H9 (cell line): ENCODE data around the gene MRPL44. TPM values are rescaled to one million over a fixed set of nuclear protein-coding genes. Genes with fewer than 3 reads are reported as not detected.

Experiments used
- DNase-seq: peaks from one replicate; pipeline ENCODE4 v3.0.0-alpha.2; 2017
- H2AFZ ChIP-seq: one replicate; pipeline ENCODE4 v1.6.1; 2013; ENCODE audit warnings: mild to moderate bottlenecking, low read length, control low read depth, moderate library complexity
- H2AK5ac ChIP-seq: 2 replicates; pipeline ENCODE4 v1.6.1; 2013; ENCODE audit warnings: low read length, control low read depth, mixed read lengths; ENCODE audit not compliant: insufficient read length
- H2BK120ac ChIP-seq: one replicate; pipeline ENCODE4 v1.6.1; 2013; ENCODE audit warnings: low read depth, mild to moderate bottlenecking, low read length, control low read depth, inconsistent platforms; ENCODE audit not compliant: poor library complexity, severe bottlenecking
- H2BK12ac ChIP-seq: 2 replicates; pipeline ENCODE4 v1.6.1; 2013; ENCODE audit warnings: low read length, control low read depth, mixed read lengths, low read depth; ENCODE audit not compliant: insufficient read length
- H2BK15ac ChIP-seq: 2 replicates; pipeline ENCODE4 v1.6.1; 2013; ENCODE audit warnings: low read depth, low read length, control low read depth
- H2BK20ac ChIP-seq: one replicate; pipeline ENCODE4 v1.6.1; 2013; ENCODE audit warnings: low read depth, mild to moderate bottlenecking, low read length, control low read depth, inconsistent platforms; ENCODE audit not compliant: poor library complexity, severe bottlenecking
- H2BK5ac ChIP-seq: 2 replicates; pipeline ENCODE4 v1.6.1; 2013; ENCODE audit warnings: low read length, control low read depth, mixed read lengths; ENCODE audit not compliant: insufficient read length
- H3K14ac ChIP-seq: 2 replicates; pipeline ENCODE4 v1.6.1; 2013; ENCODE audit warnings: low read length, control low read depth; ENCODE audit not compliant: insufficient read depth
- H3K18ac ChIP-seq: 2 replicates; pipeline ENCODE4 v1.6.1; 2013; ENCODE audit warnings: low read depth, mild to moderate bottlenecking, mixed read lengths, low read length, control low read depth; ENCODE audit not compliant: insufficient read length
- H3K23ac ChIP-seq: 2 replicates; pipeline ENCODE4 v1.6.1; 2013; ENCODE audit warnings: low read length, control low read depth, mixed read lengths, low read depth; ENCODE audit not compliant: insufficient read length
- H3K23me2 ChIP-seq: 2 replicates; pipeline ENCODE4 v1.6.1; 2013; ENCODE audit warnings: low read depth, mild to moderate bottlenecking, mixed read lengths, low read length, control low read depth; ENCODE audit not compliant: insufficient read length, poor library complexity, severe bottlenecking
- H3K27ac ChIP-seq: 2 replicates; pipeline ENCODE4 v1.5.1; 2013; ENCODE audit warnings: low read length, control low read depth, mixed read lengths, low read depth; ENCODE audit not compliant: insufficient read length
- H3K27me3 ChIP-seq: 2 replicates; pipeline ENCODE4 v1.6.1; 2013; ENCODE audit warnings: low read length, control low read depth, inconsistent platforms; ENCODE audit not compliant: insufficient read depth
- H3K4ac ChIP-seq: 2 replicates; pipeline ENCODE4 v1.6.1; 2013; ENCODE audit warnings: low read depth, mild to moderate bottlenecking, control low read depth, inconsistent platforms, low read length, moderate library complexity
- H3K4me1 ChIP-seq: 2 replicates; pipeline ENCODE4 v1.6.1; 2013; ENCODE audit warnings: low read length, control low read depth, inconsistent platforms; ENCODE audit not compliant: insufficient read depth
- H3K4me2 ChIP-seq: 2 replicates; pipeline ENCODE4 v1.6.1; 2013; ENCODE audit warnings: low read length, control low read depth, mixed read lengths; ENCODE audit not compliant: insufficient read length, insufficient read depth
- H3K56ac ChIP-seq: 2 replicates; pipeline ENCODE4 v1.6.1; 2013; ENCODE audit warnings: low read depth, mild to moderate bottlenecking, mixed read lengths, low read length, control low read depth; ENCODE audit not compliant: insufficient read length
- H3K79me1 ChIP-seq: 2 replicates; pipeline ENCODE4 v1.6.1; 2013; ENCODE audit warnings: low read depth, mild to moderate bottlenecking, moderate library complexity, low read length, control low read depth, inconsistent platforms; ENCODE audit not compliant: insufficient read depth, poor library complexity, severe bottlenecking
- H3K79me2 ChIP-seq: 2 replicates; pipeline ENCODE4 v1.6.1; 2013; ENCODE audit warnings: low read length, control low read depth, inconsistent platforms; ENCODE audit not compliant: insufficient read depth
- H3K9ac ChIP-seq: 2 replicates; pipeline ENCODE4 v1.6.1; 2013; ENCODE audit warnings: low read length, control low read depth, mixed read lengths; ENCODE audit not compliant: insufficient read length; ENCODE audit errors: extremely low read depth
- H3K9me3 ChIP-seq: one replicate; pipeline ENCODE4 v1.6.1; 2013; ENCODE audit warnings: low read depth, low read length, inconsistent platforms; ENCODE audit not compliant: control insufficient read depth
- H3T11ph ChIP-seq: one replicate; pipeline ENCODE4 v1.6.1; 2013; ENCODE audit warnings: mild to moderate bottlenecking, low read length, control low read depth, inconsistent platforms
- H4K20me1 ChIP-seq: one replicate; pipeline ENCODE4 v1.6.1; 2013; ENCODE audit not compliant: control insufficient read depth, insufficient read length, insufficient read depth
- H4K5ac ChIP-seq: 2 replicates; pipeline ENCODE4 v1.6.1; 2013; ENCODE audit warnings: low read depth, mild to moderate bottlenecking, mixed read lengths, low read length, control low read depth; ENCODE audit not compliant: insufficient read length
- H4K8ac ChIP-seq: replicated peaks from 2 replicates; pipeline ENCODE4 v1.6.1; 2013; ENCODE audit warnings: low read length, control low read depth, mixed read lengths, low read depth; ENCODE audit not compliant: insufficient read length
- H4K91ac ChIP-seq: 2 replicates; pipeline ENCODE4 v1.6.1; 2013; ENCODE audit warnings: low read depth, mild to moderate bottlenecking, moderate library complexity, mixed read lengths, low read length, control low read depth; ENCODE audit not compliant: insufficient read length
- H3K27ac Mint-ChIP-seq, 3 experiments: 2 replicates in 2 of 3; 3 replicates in 1 of 3; pipeline ENCODE4 v1.8.0; 2020 to 2021; ENCODE audit warnings: mixed read lengths in 3 of 3, mild to moderate bottlenecking in 1 of 3, moderate library complexity in 1 of 3
- H3K27me3 Mint-ChIP-seq: 2 replicates; pipeline ENCODE4 v1.8.0; 2021; ENCODE audit warnings: low read depth, mild to moderate bottlenecking, moderate library complexity, mixed read lengths
- H3K36me3 Mint-ChIP-seq, 3 experiments: 2 replicates in 2 of 3; 3 replicates in 1 of 3; pipeline ENCODE4 v1.8.0; 2020 to 2021; ENCODE audit warnings: low read depth in 3 of 3, mixed read lengths in 3 of 3; ENCODE audit not compliant: insufficient read depth in 1 of 3
- H3K4me1 Mint-ChIP-seq, 2 experiments: 2 replicates each; pipeline ENCODE4 v1.8.0; 2020; ENCODE audit warnings: mixed read lengths in 2 of 2
- H3K4me3 Mint-ChIP-seq, 2 experiments: 2 replicates in 1 of 2; 3 replicates in 1 of 2; pipeline ENCODE4 v1.8.0; 2020 to 2021; ENCODE audit warnings: mild to moderate bottlenecking in 2 of 2, mixed read lengths in 2 of 2, moderate library complexity in 1 of 2
- H3K9me3 Mint-ChIP-seq, 2 experiments: 2 replicates in 1 of 2; 3 replicates in 1 of 2; pipeline ENCODE4 v1.8.0; 2020; ENCODE audit warnings: mild to moderate bottlenecking in 2 of 2, mixed read lengths in 2 of 2, moderate library complexity in 1 of 2
- WGBS: extraction: QIAGEN DNeasy Blood & Tissue Kit; methylation state at CpG from one replicate; pipeline ENCODE4 v1.1.7; 2013; ENCODE audit warnings: missing lambda C conversion rate, low lambda C conversion rate, mixed read lengths; ENCODE audit not compliant: insufficient read length; ENCODE audit errors: extremely low coverage; 5-methylcytosine and 5-hydroxymethylcytosine counted together
- total RNA-seq: library from RNA; stranded (reverse); gene quantifications from 2 replicates; pipeline ENCODE4 v1.2.1, GENCODE V29; 2021
- TF ChIP-seq, protein P1 (sequence below): fragments of 200-600 bp; sonication (generic); conservative IDR thresholded peaks from 3 replicates; pipeline ENCODE4 v1.8.0; 2021; ENCODE audit warnings: antibody characterized with exemption, mild to moderate bottlenecking

Gene MRPL44
- total RNA-seq, 1 experiment from 2014 or later: 46.1 TPM

DNA sequence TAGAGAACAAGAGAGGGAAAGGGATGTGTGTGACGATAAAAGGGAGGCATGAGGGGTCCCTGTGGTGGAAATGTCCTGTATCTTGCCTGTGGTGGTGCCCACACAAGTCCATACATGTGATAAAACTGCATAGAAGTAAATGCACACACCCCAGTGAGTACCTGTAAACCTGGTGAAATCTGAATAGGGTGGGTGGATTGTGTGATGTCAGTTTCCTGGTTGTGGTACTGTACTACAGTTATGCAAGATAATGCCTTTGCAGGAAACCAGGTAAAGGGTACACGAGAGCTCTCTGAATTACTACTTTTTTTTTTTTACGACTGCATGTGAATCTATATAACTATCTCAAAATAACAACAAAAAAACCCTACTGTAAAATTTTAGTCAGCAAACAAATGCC, 59.7 kb downstream of the MRPL44 start:
- no peaks in the 10 kb centered on the region for H3K79me2 ChIP-seq
- no peak overlapping the region for H2AFZ ChIP-seq
- Mint-ChIP-seq H3K27ac (no peak overlapping the region), H3K4me1 (peaks cover 3% of the 10 kb centered on the region in 2 experiments; a peak in 3 of 4 replicates), H3K36me3 (peaks cover 0 to 4% (median 4%) of the 10 kb centered on the region in 3 experiments; a peak in 3 of 7 replicates), H3K4me3 (no peak overlapping the region), H3K27me3 (no peaks in the 10 kb centered on the region), H3K9me3 (no peaks in the 10 kb centered on the region; a peak in 1 of 5 replicates)
- no peak overlapping the region for H3K56ac ChIP-seq
- H3K4me1 ChIP-seq: no peaks in the 10 kb centered on the region
- no peak overlapping the region for H2BK5ac ChIP-seq
- no peak overlapping the region for H2BK12ac ChIP-seq
- H3K14ac ChIP-seq: no peak overlapping the region
- DNase-seq: no peak
- H4K5ac ChIP-seq: no peak overlapping the region
- H3K23me2 ChIP-seq: no peaks in the 10 kb centered on the region
- H3K9me3 ChIP-seq: no peaks in the 10 kb centered on the region
- no peak overlapping the region for H2BK15ac ChIP-seq
- no peak overlapping the region for H2BK20ac ChIP-seq
- H3K27me3 ChIP-seq: no peaks in the 10 kb centered on the region
- no peak overlapping the region for H3T11ph ChIP-seq
- TF ChIP-seq, protein P1, sequence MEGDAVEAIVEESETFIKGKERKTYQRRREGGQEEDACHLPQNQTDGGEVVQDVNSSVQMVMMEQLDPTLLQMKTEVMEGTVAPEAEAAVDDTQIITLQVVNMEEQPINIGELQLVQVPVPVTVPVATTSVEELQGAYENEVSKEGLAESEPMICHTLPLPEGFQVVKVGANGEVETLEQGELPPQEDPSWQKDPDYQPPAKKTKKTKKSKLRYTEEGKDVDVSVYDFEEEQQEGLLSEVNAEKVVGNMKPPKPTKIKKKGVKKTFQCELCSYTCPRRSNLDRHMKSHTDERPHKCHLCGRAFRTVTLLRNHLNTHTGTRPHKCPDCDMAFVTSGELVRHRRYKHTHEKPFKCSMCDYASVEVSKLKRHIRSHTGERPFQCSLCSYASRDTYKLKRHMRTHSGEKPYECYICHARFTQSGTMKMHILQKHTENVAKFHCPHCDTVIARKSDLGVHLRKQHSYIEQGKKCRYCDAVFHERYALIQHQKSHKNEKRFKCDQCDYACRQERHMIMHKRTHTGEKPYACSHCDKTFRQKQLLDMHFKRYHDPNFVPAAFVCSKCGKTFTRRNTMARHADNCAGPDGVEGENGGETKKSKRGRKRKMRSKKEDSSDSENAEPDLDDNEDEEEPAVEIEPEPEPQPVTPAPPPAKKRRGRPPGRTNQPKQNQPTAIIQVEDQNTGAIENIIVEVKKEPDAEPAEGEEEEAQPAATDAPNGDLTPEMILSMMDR: no peak
- H3K27ac ChIP-seq: no peak overlapping the region
- no peak overlapping the region for H3K4me2 ChIP-seq
- H3K23ac ChIP-seq: no peak overlapping the region
- H3K4ac ChIP-seq: no peak overlapping the region
- H3K79me1 ChIP-seq: no peaks in the 10 kb centered on the region
- H4K20me1 ChIP-seq: no peaks in the 10 kb centered on the region
- no CpG with 5 or more reads among the region's 3 CpGs for WGBS
- H2AK5ac ChIP-seq: no peak overlapping the region
- H3K9ac ChIP-seq: no peak overlapping the region
- H4K8ac ChIP-seq: no peak overlapping the region
- no peak overlapping the region for H2BK120ac ChIP-seq
- no peak overlapping the region for H3K18ac ChIP-seq
- no peak overlapping the region for H4K91ac ChIP-seq

Other genes starting within 250 kb of the MRPL44 start
- 8.7 and 11.0 TPM in 2 replicates for gene AP1S3, start 119.9 kb upstream of the MRPL44 start, total RNA-seq
- gene WDFY1, start 12.1 kb upstream of the MRPL44 start, total RNA-seq: 54.1 and 55.7 TPM in 2 replicates
- 36.1 and 40.0 TPM in 2 replicates for gene SERPINE2, start 81.8 kb downstream of the MRPL44 start, total RNA-seq